ENCODE results near the gene INSL4. TPM values are rescaled to one million over a fixed set of nuclear protein-coding genes. Genes with fewer than 3 reads are reported as not detected.

Gene INSL4
- not detected for total RNA-seq

DNA sequence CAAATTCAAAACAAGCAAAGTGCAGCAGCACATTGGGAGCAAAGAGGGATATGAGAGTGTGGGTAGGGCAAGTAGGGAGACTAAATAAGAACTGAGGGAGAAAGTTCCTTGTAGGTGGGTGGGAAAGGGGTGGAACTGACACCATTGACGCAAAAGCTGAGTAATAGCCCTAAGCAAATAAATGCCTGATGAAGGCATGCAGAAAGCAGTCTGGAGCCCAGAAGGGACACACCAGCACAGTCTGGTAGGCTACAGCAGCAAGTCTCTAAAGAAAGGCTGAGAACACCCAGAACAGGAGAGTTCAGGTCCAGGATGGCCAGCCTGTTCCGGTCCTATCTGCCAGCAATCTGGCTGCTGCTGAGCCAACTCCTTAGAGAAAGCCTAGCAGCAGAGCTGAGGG lies at the start of gene INSL4:
TSS of gene INSL4 (plus strand) at position 208 of the 400 bp plus-strand sequence. CDS start at position 313, 105 bp downstream.
- DNase-seq: no peak

DNA sequence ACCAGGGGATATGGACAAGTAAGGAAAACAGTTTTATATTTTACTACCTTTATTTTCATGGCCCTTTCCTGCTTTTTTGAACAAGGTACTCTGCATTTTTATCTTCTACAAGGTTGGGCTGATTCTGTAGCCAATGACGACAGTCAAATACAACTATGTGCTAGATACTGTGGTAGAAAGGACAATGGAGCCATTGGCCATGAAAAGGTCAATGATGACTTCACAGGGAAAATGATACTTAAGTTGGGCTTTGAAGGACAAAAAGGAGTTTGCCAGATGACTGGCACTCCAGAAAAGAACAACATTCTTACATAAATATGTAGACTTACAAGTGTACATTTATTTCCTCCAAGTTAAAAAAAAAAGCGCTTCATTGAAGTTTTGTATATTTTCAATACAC lies 46.4 kb upstream of the INSL4 start:
- no peak for DNase-seq

DNA sequence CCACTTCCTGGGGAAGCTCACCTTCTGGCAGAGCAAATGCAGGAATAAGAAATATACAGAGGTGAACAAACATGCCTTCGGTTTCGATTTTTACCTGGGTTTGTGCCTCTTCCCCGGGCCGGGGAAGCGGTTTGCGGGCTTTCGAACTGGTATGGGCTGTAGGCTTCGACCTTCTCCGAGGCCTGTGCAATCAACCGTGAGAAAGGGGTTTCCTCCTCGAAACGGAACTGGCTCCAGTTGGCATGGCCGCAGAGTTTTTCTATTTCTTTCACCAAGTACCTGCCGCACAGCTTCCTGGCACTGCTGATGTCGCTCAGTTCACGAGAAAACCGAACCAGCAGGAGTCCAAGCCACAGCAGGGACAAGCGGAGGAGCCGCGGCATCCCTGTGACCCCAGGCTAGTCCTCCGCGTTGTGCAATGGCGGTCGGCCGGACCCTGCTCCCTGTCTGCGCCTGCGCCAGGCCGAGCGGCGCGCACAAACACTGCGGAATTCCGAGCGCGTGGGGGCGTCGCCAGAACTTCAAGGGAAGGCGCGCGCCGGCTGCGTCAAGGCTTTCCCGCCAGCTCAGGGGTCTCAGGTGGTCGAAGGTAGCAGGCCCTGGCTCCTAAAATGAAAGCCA lies 45.9 kb upstream of the INSL4 start, which contains the start of gene INSL6:
TSS of gene INSL6 (minus strand) at position 420 of the 621 bp plus-strand sequence. CDS start at position 383, 37 bp downstream.
- no peak for DNase-seq

DNA sequence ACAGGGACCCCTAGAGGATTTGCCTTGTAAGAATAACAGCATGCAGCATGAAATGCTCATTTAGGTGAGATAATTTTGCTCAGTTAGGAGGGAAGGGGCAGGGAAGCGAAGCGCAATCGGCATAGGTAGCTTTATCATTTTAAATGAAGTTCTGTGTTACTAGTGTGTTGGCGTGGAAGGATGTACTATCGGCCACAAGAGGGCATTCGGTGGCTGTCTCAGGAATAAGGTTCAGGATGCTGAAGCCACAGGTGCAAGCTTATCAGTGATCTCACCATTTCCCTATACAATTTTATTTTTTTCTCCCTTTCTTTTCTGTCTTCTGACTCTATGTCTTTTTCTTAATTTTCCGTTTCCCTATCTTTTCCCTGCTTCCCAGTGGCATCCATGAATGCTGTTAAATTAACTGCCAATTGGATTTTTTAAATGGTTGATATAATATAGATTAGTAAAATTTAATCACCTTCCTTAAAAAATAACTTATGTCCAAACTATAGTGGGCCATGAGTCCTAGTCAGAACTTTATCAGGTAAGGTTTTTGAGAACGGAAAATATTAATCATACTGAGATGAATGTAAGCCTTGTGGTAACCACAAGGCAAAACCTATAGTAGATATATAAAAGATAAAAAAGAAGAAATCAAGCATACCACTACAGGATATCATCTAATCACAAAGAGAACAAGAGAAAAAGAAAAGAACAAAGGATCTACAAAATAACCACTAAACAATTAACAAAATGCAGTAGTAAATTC lies 44.6 kb upstream of the INSL4 start:
- DNase-seq: peak; percentile 45

DNA sequence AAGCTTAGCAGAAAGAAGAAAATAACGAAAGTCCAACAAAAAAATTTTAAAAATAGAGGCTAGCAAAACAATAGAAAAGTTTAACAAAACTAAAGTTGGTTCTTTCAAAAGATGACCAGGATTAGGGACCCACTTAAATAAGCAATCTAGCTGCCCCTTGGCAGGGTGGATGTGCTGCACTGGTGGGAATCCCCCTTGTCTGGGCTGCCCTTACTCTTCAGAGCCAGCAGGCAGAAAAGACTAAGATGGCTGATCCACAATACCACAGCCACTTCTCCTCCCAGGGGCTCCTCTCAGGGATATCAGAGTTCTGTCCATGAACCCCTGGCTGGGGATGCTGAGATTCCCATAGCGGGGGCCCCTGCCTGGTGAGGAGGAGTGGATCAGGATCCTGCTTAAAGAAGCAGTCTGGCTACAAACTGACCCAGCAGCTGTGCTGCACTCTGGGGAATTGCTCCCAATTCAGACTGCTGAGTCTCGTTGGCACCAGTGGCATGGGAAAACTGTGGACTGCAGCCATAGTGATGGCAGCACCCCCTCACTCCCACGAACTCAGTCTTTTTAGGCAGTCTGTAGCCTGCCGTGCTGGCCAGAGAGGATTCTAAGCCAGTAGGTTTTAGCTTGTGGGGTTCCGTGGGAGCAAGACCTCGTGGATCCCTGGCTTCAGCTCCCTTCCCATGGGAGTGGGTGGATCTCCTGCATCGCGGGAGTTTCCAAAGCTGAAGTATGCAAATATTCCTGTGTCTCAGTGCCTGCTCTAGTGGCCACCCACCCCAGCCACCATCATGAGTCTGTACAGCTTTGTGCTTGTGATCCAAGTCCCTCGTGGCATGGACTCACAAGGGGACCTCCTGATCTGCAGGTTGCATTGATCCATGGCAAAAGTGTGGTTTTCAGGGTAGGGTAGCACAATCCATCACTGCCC lies 42.9 kb upstream of the INSL4 start:
- no peak for DNase-seq

DNA sequence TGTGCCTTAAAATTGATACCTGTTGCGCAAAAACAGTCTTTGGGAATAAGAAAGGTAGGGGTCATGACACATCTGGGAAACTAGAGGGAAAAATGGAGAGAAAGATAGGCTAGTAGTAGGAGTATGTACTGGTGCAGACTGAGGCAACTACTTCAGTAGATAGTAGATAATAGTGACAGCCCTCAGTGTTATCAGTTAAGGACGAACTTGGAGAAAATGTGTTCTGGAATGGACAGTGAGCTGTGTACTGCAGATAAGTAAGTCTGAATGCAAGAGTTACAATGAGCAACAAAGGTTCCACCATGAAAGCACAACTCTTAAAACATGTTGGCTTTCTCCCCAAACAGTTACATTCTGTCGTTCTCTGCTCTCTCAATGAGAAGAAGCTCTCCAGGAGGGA lies 39.2 kb upstream of the INSL4 start:
- DNase-seq: no peak

DNA sequence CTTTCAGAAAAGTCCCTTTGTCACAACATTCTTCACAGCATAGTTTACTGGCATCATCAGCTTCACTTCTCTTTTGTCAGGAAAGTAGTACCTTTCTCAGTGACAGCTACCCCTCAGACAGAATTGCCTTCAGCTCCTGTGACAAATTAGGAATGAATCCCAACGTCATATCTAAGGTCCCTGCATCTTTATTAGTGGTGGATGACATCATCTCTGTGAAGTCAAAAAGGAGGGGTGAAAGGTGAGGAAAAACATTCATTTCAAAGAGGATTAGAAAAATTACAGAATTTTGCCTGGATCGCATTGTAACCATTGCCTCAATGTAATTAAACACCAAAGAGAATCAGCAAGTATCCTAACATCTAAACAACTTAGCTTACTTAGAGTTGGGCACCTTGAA lies 37.9 kb upstream of the INSL4 start:
- DNase-seq: no peak

DNA sequence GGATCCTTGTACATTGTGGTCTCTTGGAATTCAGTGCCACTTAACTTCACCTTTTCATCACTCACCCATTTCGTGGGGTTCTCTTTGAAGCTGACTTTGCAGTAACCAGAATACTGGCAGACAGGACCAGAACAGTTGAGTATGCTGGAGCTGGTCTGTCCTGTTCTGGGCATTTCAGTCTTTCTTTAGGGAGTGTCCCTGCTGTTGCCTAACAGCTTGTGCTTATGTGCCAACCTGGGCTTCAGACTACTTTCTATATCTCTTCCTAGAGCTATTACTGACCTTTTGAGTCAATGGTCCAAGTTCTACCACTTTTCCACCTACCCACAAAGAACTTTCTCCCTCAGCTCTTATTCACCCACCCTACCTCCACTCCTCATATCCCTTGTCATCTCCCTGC lies 35.8 kb upstream of the INSL4 start:
- no peak for DNase-seq

DNA sequence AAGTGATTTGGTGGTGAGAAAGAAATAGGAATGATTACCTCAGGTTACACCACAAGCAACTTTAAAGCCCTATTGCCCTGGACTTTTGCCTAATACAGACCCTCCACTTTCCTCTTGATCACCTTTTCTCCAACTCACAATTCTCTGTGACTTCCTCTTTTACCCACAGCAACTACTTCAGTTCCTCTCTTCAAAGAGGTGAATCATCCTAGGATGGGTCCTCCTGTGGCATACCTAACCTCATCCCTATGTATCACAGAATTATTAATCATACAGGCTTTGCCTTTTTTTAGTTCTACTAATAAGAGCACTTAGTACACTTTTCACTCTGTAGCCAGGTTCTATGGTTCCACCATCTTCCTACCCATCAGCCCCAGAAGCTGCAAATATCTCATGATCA lies 26.1 kb upstream of the INSL4 start:
- no peak for DNase-seq

DNA sequence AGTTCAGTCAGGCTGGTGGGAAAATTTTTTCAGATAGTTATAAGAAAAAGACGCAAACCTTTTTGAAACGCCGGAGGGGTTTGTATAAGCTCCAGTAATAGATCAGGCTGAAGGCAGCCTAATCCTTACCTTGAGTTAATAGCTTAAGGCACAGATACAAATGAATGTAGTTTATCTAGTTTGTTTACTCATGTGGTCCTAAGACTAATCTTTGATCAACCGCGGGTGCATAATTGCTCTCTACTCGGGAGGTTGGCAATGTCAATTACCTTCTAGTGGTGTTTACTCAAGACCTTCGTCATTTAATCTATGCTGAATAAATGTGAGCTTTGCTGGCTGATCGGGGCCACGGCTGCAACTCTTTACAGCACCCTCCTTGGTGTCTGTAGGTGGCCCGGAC lies 665 bp upstream of the INSL4 start:
- no peak for DNase-seq

DNA sequence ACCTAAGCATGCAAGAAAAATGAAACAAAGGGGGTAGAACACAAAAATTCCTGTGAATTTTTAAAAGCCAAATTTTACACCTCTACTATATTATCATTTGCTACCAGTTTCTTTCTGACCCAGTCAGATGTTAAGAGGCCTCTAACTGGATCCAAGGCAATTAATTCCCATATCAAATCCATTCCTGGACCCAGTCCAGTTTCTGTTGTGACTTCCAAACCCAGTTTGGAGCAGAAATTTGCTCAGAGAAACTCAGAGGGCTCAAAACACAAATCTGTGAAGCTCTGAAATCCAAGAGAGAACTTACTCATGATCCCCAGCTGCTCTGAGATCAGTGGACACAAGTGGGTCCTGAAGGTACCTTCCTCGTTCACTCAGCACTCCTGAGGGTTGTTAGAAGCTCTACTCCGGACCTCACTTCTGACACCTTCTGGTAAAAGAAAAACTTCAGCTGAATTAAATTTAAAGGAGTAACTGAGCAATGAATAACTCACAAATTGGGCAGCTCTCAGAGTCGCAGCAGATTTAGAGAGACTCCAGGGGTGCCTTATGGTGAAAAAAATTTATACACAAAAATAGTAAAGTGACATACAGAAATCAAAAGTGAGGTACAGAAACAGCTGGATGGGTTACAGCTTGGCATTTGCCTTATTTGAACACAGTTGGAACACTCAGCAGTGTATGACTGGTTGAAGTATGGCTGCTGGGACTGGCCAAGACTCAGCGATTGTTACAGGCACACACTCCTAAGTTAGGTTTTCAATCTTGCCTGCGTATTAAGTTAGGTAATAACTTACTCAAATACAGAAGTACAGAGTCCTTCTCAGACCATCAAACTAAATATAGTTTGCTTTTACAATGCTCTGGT lies 32.4 kb downstream of the INSL4 start:
- no peak for DNase-seq

DNA sequence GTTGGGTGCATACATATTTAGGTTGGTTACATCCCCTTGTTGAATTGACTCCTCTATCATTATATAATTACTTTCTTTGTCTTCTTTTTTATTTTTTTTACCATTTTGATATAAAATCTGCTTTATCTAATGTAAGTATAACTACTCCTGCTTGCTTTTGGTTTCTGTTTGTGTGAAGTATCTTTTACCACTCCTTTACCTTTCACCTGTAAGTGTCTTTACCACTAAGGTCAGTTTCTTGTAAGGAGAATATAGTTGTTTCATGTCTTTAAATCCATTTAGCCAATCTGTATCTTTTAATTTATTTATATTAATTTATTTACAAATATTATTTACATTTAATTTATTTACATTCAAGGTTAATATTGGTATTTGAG lies 33.0 kb downstream of the INSL4 start:
- no peak for DNase-seq

DNA sequence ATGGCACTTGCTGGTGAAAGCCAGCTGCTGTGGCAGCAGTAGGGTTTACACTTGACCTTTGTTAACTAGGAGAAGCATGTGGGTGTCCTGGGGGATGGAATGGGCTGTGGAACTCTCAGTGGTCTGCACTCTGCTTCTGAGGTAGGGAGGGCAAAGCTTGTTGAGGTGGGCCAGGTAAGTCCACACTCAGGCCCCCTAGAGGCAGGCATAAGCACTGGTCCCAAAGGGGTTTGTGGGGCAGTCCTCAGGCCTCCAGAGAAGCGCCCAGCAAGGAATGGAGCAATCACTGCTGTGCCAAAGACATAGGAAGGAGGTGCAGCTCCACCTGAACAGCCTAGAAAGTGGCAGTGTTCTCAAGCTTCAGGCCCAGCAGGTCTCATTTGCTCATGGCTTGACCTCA lies 34.7 kb downstream of the INSL4 start:
- DNase-seq: no peak

DNA sequence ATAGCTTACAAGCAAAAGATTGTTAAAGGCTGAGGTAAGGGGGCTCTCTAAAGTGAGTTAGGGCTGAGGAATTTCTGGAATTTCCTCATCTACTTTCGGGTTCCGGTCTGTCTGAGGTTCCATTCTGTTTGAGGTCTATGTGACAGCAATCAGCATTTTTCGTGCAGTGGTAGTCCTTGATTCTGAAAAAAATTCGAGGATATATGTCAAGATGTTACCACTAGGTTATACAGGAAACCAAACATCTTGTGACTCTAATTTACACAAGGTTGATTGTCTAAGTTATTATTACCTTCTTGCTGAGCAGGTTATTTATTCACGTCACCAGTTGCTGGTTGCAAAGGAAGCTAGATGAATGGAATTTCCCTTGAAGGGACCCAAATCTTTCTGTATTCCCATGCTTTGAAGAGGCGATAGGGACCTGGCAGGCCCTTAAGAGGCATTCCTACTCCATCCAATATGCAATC lies 38.1 kb downstream of the INSL4 start:
- DNase-seq: no peak

DNA sequence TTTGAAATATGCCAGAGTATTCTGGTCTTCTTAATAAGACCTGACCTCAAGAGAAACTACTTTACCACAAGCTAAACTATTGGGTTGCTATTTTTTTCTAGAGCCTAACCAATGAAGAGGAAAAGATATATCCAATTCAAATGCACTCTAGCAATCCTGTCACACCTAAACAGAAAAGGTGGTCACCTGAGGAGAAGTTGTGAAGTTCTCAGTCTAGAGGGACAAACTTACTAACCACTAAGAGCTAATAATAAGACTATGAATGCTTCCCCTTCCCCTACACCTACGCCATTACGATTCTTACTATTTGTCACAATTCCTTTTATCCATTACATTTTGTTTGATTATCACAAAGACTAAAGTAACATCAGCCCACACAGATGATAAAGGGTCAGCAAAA lies 43.6 kb downstream of the INSL4 start:
- DNase-seq: no peak

DNA sequence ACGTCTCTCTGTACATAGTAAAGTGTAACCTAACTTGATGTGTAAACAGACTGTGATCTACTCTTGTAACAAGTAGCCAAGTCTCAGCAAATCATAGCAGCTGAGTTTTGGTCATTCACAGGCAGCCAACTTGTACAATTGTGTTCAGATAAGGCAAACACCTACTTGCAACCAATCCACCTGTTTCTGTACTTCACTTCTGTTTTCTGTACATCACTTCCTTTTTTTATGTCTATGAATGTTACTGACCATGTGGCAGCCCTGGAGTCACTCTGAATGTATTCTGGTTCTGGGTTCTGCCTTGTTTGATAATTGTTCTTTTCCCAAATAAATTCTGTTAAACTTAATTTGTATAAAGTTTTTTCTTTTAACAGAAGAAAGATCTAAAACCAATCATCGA lies 47.3 kb downstream of the INSL4 start:
- DNase-seq: no peak

Data from effector CD4-positive, alpha-beta T cell (primary cell).